ENCODE data around the gene GALNT15. TPM values are rescaled to one million over a fixed set of nuclear protein-coding genes. Genes with fewer than 3 reads are reported as not detected.

The GALNT15 gene
- total RNA-seq, 4 donors from 2014 or later: 26.2 to 88.8 (median 39.4) TPM

DNA sequence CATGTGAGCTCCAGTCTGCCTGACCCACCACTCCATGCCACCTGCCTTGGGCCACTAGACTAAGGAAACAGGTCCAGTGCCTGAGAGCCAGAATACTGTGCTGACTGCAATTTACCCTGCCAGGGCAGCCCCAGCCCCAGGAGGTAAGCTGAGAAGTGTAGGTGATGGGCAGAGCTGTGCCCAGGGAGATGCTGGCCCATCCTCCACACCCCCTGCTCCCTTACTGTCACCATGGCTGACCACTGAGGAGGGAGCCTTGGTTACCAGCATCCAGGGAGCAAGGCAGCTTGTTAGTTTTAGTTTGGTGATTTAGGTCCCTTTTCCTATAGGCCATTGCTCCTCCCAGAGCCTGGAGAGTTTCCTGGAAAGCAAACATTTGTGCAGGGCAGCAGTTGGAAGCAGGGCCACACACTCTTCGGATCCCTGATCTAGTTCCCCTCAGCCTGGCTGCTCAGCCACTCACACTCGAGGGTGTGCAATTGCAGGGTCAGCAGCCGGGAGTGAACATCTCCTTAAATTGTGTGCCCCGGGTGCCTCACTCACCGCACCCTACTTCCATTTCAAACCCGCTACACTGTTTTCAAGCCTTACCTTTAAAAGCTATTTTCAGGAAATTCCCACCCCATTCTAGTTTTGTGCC is 2.0 kb downstream of the GALNT15 start:
- Histone ChIP-seq H3K27ac (peak overlapping the region in 3 of 4 donors; percentile 29 to 64 (median 61)), H3K36me3 (no peaks in the 10 kb centered on the region), H3K4me1 (peaks cover 0 to 16% (median 8%) of the 10 kb centered on the region in 4 donors), H3K27me3 (no peaks in the 10 kb centered on the region), H3K9me3 (no peaks in the 10 kb centered on the region), H3K4me3 (peak overlapping the region in 3 of 4 donors; percentile 7 to 35 (median 9))
- no peak for DNase-seq
- WGBS, 2 donors (ENCODE audit: low coverage in 1 of 2): 74 to 75% methylated on average over 6 of the region's 6 CpGs
- intact Hi-C loops (cut with DNase I; ENCODE audit: low total_unique reads): loop anchor here (5.0 to 10.0 kb wide), 2 partner anchors 124 to 362 kb away; no protein-coding TSS in a partner anchor
- in situ Hi-C loops (cut with MboI; ENCODE audit: low pct_ligation_motif_present in 1 of 4, low pct_unique_long_range_greater_than_20kb in 1 of 4, low sequenced_read_pairs in 3 of 4): loop anchor here in 1 of 4 donors (10.0 kb wide), 1 partner anchor 112 kb away; no protein-coding TSS in a partner anchor
- TF ChIP-seq CTCF (IDR thresholded peaks at IDR 0.05) (no peak), POLR2AphosphoS5 (IDR thresholded peaks at IDR 0.05) (no peak), POLR2A (IDR thresholded peaks at IDR 0.05) (no peak), EP300 (IDR thresholded peaks at IDR 0.05; ENCODE audit: low read depth) (no peak)

DNA sequence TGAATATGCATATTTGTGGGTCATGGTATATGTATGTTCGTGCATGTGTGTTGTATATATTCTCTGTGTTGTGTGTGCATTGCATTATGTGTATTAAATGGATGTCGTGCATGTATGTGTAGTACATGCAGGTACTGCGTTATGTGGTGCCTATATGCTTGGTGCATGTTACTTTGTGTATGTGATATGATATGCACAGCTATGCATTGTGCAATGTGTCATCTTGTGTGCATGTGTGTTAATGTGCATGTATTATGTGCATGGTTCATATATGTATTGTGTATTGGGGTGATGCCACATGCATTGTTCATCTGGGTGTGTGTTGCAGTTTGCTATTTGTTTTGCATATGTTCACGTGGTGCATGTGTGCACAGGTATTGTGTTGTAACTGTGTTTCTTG is 2.9 kb downstream of the GALNT15 start:
- no peak for TF ChIP-seq POLR2AphosphoS5 (IDR thresholded peaks at IDR 0.05)
- no peak for TF ChIP-seq POLR2A (IDR thresholded peaks at IDR 0.05)
- no peak for TF ChIP-seq CTCF (IDR thresholded peaks at IDR 0.05)
- no peak for TF ChIP-seq EP300 (IDR thresholded peaks at IDR 0.05; ENCODE audit: low read depth)
- Histone ChIP-seq H3K4me3 (peak overlapping the region in 2 of 4 donors; percentile 5 to 35), H3K36me3 (no peaks in the 10 kb centered on the region), H3K27me3 (no peaks in the 10 kb centered on the region), H3K27ac (no peak overlapping the region), H3K9me3 (no peaks in the 10 kb centered on the region), H3K4me1 (peaks cover 0 to 16% (median 5%) of the 10 kb centered on the region in 4 donors)
- WGBS, 2 donors (ENCODE audit: low coverage in 1 of 2): 83 to 94% methylated on average over 3 to 4 of the region's 4 CpGs
- in situ Hi-C loops (cut with MboI; ENCODE audit: low pct_ligation_motif_present in 1 of 4, low pct_unique_long_range_greater_than_20kb in 1 of 4, low sequenced_read_pairs in 3 of 4): loop anchor here in 1 of 4 donors (10.0 kb wide), 1 partner anchor 113 kb away; no protein-coding TSS in a partner anchor
- no peak for DNase-seq
- intact Hi-C loops (cut with DNase I; ENCODE audit: low total_unique reads): loop anchor here (5.0 to 10.0 kb wide), 2 partner anchors 125 to 363 kb away; no protein-coding TSS in a partner anchor

- Histone ChIP-seq H3K4me1 (peaks cover 0 to 16% (median 5%) of the 10 kb centered on the region in 4 donors), H3K36me3 (no peaks in the 10 kb centered on the region), H3K27ac (no peak overlapping the region), H3K4me3 (peak overlapping the region in 1 of 4 donors; percentile 0), H3K9me3 (no peaks in the 10 kb centered on the region), H3K27me3 (no peaks in the 10 kb centered on the region)
- peak; percentile 88 to 97 (median 92) for TF ChIP-seq CTCF (IDR thresholded peaks at IDR 0.05)
- TF ChIP-seq POLR2AphosphoS5 (IDR thresholded peaks at IDR 0.05): peak in 2 of 3 donors; percentile 29 to 56
- TF ChIP-seq EP300 (IDR thresholded peaks at IDR 0.05; ENCODE audit: low read depth): no peak
- TF ChIP-seq POLR2A (IDR thresholded peaks at IDR 0.05): no peak
- intact Hi-C loops (cut with DNase I; ENCODE audit: low total_unique reads): loop anchor here (5.0 to 10.0 kb wide), 2 partner anchors 126 to 363 kb away; no protein-coding TSS in a partner anchor
- in situ Hi-C loops (cut with MboI; ENCODE audit: low pct_ligation_motif_present in 1 of 4, low pct_unique_long_range_greater_than_20kb in 1 of 4, low sequenced_read_pairs in 3 of 4): loop anchor here in 1 of 4 donors (10.0 kb wide), 1 partner anchor 113 kb away; no protein-coding TSS in a partner anchor
- 26% methylated on average over 19 of the region's 22 CpGs; no CpG with 5 or more reads in 1 of the 2 donors for WGBS, 2 donors (ENCODE audit: low coverage in 1 of 2)
- DNase-seq: peak; percentile 79
Measured at GRCh38 chr3:16177962-16178627, 3.6 kb downstream of the GALNT15 start.

DNA sequence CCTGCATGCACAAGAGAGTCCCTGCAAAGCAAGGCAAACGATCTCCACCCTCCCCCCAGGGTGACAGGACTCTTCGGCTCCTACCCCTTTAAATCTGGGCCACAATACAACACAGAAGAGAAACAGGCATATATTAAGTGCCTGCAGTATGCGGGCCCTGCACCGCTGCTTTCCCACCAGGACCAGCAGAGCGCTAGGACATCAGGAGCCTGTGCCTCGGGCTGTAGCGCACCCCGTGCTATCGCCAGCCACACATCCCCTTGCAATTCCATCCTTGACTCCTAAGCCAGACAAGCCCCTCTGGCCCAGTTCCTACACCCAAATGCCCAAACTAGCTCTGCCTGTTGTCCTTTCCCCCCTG is 4.1 kb downstream of the GALNT15 start:
- 66% methylated on average over 9 of the region's 9 CpGs; no CpG with 5 or more reads in 1 of the 2 donors for WGBS, 2 donors (ENCODE audit: low coverage in 1 of 2)
- Histone ChIP-seq H3K27ac (peak overlapping the region in 1 of 4 donors; percentile 8), H3K9me3 (no peaks in the 10 kb centered on the region), H3K4me3 (no peak overlapping the region), H3K27me3 (no peaks in the 10 kb centered on the region), H3K36me3 (no peaks in the 10 kb centered on the region), H3K4me1 (peaks cover 0 to 14% (median 3%) of the 10 kb centered on the region in 4 donors)
- no peak for DNase-seq
- TF ChIP-seq CTCF (IDR thresholded peaks at IDR 0.05) (no peak), POLR2A (IDR thresholded peaks at IDR 0.05) (no peak), EP300 (IDR thresholded peaks at IDR 0.05; ENCODE audit: low read depth) (no peak), POLR2AphosphoS5 (IDR thresholded peaks at IDR 0.05) (no peak)
- in situ Hi-C loops (cut with MboI; ENCODE audit: low pct_ligation_motif_present in 1 of 4, low pct_unique_long_range_greater_than_20kb in 1 of 4, low sequenced_read_pairs in 3 of 4) (loop anchor here in 1 of 4 donors (10.0 kb wide), 1 partner anchor 114 kb away; no protein-coding TSS in a partner anchor), intact Hi-C loops (cut with DNase I; ENCODE audit: low total_unique reads) (loop anchor here (5.0 to 10.0 kb wide), 2 partner anchors 126 to 364 kb away; no protein-coding TSS in a partner anchor)
